Middle frontal gyrus (tissue), 1 donor: ENCODE measurements around the gene MAG.

Experiments
- DNase-seq: peaks from one replicate; pipeline ENCODE4 v3.0.0-alpha.2; 2015; ENCODE audit warnings: low spot score; ENCODE audit errors: extremely low spot score

The MAG gene

DNA sequence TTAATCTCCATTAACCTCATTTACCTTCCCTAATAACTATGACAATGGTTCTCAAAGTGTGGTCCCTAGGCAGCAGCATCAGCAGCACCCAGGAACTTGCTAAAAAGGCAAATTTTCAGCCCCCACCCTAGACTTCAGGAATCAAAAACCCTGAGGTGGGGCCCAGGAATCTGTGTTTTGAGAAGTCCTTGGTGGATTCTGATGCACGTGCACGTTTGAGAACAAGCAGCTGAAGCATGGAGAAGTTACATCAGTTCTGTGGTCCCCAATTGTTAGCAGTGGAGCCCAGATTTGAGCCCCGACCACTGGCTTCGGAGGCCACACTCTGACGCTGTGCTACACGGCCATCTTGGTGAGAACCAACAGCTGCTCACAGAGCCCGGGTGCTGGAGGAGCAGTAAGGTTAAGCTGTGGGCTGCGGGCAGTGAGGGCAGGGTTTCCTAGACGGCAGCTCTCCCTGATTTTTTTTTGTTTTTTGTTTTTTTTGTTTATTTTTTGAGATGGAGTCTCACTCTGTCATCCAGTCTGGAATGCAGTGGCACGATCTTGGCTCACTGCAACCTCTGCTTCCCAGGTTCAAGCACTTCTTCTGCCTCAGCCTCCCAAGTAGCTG lies 23.0 kb downstream of the MAG start:
- no peak for DNase-seq

DNA sequence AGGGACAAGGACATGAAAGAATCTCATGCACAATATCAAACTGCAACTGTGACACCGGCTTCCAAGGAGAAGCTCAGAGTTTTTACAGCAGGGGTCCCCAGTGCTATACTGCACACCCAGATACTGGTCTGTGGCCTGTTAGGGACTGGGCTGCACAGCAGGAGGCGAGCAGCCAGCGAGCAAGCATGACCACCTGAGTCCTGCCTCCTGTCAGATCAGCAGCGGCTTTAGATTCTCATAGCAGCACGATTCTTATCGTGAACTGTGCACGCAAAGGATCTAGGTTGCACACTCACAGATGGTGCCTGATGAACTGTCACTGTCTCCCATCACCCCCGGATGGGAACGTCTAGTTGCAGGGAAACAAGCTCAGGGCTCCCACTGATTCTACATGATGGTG lies 23.9 kb downstream of the MAG start:
- DNase-seq, result no peak

DNA sequence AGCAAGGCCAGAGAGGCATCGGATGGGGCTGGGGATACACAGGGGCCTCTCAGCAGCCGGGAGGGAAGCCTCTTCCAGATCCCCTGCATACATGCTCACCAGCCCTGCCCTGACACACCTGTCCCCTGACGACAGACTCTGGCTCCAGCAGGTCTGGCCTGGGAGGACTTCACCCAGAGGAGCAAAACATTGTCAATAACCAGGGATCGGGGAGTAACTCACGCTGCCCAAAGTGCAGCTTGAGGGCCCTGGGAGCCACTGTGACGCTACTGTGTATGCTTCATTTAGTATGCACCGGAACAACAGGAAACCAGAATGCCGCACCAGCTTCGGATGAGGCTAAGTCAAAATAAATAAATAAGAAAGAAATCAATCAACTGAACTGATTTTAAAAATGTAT lies 24.6 kb downstream of the MAG start:
- no peak for DNase-seq

DNA sequence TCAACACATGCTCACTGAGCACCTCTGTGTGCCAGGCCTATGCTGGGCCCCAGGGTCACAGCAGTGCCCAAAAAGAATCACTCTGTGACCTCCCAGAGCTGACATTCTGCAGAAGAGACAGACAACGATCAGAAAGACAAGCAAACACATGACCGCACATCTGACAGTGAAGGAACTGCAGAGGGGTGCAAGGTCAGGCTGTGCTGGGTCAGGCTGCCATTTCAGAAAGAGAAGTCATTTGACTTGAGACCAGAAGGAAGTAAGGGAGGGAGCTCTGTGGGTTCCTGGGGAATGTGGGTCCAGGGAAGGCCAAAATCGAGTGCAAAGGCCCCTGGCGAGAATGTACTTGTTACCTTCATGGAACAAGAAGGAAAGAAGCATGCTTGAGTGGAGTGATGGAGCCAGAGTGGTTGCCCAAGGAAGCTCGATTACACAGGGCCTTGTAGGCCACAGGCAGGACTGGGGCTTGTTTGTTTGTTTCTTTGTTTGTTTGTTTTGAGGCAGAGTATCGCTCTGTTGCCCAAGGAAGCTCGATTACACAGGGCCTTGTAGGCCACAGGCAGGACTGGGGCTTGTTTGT lies 25.6 kb downstream of the MAG start:
- no peak for DNase-seq

DNA sequence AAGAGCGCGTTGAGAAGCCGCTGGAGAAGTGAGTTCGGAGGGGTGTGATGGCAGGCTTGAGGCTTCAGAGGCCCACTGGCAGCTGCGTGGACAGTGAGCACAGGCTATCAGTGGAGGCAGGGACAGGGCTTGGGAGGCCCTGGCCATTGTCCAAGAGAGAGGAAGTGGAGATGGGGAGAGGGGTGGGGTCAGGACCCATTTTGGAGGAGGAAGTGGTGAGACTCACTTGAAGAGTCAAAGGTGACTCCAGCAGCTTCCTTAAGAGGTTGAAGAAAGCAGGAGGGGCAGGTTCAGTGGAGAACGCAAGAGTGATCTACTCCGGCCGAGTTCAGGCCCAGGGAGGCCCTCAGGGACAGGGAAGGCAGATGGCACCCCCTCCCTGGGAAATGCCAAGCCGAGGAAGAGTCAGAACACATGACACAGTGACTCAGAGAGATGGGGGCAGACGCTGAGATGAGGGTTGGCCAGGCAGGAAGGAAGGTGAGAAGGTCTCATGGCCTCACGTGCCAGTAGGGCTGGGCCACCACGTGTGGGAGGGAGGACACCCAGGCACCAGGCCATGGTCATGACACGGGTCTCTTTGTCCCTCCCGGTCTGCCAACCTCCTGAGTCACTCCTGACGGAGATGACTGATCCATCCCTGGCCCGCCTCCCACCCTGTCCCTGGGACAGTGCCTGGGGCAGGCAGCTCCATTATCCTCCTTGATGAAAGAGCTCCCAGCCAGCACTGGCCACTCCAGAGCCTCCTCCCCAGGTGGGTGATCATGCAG lies 26.9 kb downstream of the MAG start:
- peak; percentile 17 for DNase-seq

DNA sequence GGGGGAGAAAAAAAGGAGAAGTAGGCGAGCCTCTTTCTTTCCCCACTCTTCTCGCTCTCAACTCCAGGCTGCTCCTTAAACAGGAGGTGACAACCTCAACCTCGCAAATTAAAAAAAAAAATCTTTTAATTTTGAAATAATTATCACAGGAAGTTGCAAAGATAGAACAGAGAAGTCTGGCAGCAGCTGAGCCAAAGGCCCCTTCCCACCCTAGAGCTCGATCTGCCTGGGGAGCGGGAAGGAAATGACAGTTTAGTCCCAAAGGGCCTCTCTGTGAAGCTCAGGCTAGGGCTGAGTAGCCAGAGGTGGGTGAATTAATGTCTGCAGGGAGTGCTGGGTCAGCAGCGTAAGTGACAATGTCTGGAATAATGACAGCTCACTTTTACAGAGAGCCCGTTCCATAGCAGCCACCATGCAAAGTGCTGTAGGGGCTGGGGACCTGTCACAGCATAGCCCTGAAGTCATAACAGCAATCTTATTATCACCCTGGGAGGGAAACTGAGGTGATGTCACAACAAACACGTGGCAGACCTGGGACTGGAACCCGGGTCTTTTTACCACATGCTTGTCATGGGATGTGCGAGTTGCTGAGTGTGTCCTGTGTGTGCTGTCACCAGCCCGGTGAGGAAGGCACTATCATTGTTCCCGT lies 28.2 kb downstream of the MAG start:
- no peak for DNase-seq

DNA sequence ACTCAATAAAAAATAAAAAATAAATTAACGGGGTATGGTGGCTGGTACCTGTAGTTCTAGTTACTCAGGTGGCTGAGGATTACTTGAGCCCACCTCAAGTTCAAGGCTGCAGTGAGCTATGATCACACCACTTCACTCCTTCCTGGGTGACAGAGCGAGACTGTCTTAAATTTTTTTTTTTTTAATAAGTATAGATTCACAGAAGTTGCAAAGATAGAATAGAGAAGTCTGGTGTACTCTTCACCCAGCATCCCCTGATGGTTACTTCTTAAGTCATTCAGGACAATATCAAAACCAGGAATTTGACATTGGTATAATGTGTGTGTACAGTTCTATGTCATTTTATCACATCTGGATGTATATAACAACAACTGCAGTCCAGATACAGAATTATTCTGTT lies 29.3 kb downstream of the MAG start:
- no peak for DNase-seq

DNA sequence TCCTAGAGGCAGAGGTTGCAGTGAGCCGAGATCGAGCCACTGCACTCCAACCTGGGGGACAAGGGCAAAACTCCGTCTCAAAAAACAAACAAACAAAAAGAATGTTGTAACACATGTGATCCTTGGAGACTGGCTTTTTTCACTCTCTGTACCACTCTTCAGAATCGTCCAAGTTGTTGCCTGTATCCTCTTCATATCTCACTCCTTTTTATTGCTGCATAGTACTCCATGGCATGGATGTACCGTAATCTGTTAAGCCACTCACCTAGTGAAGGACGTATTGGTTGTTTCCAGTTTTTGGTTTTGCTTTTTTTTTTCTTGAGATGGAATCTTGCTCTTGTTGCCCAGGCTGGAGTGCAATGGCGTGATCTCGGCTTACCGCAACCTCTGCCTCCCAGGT lies 30.1 kb downstream of the MAG start:
- DNase-seq, result no peak

DNA sequence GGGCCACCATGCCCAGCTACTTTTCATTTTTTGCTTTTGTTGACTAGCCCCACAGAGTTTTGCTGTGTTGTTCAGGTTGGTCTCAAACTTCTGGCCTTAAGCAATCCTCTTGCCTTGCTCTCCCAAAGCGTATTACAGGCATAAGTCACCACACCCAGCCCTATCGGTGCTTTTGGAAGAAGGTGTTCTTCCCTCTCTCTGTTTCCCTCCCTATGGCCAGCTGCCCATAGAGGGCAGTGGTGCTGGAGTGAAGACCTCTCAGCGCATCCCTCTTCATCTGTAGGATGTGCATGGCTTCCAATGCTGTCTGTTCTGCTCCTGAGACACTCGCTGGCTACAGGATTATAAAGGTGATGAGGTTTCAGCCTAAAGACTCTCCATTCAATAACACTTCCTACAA lies 35.7 kb downstream of the MAG start:
- DNase-seq, result no peak

DNA sequence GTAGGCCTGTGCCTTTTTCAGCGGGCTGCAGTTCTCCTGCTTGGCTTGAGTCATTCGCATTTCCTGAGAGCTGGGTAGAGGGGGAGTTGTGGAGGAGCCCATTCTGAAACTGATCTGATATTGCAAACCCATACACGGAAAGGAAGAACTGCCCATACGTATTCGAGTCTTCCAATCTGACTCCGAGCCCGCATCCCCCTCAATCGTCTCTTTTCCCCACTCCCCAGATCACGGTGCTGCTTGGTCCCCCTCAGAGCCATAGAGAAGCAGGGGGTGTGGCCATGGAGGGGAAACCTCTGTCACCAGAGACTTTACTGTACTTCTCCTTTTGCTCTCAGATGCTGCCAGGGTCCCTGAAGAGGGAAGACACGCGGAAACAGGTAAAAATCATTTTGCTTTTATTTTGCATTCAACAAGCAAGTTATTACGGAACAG lies 36.9 kb downstream of the MAG start, which contains the start of gene CD22:
Gene CD22, plus strand, starts transcription at position 337 of the 435 bp plus-strand sequence. CDS start 2,854 bp downstream, outside the sequence.
- DNase-seq, result no peak

DNA sequence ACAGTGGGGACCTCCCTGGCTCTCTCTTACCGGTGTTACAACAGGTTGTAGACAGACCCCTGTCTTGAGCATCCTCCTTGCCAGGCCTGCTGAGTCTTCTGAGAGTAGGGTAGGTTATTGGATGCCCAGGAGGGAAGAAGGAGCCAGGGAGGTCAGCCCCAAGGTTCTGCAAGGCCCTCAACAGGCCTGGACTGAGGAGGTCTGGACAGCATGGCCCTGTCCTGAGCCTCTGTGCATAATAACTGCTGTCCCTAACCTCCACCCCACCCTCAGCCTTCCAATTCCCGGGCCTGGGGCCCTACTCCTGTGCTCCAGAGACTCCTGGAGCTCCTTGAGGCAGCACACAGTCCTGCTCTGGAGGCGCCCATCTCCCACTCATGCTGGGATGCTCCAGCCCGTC lies 37.4 kb downstream of the MAG start:
- DNase-seq, result no peak

DNA sequence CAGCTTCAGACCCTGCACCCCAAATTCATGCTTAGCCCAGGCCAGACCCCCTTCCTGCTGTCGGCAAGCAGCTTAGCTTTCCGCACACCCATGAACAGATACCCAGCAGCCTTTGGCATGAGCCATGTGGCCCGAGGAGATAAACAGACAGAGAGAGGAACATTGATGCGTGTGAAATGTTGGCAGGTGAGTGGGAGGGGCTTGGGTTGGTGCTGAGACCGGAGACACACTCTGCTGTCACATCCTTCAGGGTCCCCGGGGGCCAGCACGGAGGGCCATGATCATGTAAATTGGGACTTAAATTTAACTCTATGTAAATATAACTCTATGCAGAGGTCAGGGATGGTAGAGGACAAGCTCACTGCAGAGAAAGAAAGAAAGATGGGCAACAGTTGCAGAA lies 38.5 kb downstream of the MAG start:
- DNase-seq, result no peak

DNA sequence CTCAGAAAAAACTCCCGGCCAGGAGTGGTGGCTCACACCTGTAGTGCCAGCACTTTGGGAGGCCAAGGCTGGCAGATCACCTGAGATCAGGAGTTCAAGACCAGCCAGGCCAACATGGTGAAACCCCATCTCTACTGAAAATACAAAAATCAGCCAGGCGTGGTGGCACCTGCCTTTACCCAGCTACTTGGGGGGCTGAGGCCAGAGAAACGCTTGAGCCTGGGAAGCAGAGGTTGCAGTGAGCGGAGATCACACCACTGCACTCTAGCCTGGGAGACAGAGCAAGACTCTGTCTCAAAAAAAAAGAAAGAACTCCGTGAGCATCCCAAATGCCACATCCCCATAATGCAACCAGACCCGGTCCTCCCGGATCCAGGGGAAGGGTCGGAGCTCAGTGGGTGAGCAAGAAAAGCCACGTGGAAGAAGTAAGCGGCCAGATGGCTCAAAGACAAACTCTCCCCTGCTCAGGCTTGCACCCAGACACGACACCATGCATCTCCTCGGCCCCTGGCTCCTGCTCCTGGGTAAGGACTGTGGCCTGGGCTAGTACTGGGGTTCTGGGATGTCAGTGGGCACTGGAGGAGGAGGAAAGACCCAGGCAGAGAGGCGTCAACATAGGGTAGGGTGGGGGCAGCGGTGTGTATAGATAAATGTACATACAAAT lies 39.7 kb downstream of the MAG start:
- no peak for DNase-seq

DNA sequence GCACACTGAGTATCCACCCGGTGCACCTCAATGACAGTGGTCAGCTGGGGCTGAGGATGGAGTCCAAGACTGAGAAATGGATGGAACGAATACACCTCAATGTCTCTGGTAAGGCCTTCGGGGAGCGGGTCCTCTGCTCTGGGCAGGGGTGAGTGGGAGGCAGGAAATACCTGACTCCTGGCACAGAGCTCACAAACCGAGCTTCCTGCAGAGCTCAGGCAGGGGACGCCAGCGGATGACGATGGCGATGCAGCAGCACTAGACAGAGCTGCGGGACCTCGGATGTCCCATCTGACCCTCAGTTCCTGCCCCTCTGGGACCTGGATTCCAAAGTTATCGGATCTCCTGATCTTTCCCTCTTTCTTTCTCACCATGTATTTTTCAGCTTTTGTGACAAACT lies 40.9 kb downstream of the MAG start:
- no peak for DNase-seq

DNA sequence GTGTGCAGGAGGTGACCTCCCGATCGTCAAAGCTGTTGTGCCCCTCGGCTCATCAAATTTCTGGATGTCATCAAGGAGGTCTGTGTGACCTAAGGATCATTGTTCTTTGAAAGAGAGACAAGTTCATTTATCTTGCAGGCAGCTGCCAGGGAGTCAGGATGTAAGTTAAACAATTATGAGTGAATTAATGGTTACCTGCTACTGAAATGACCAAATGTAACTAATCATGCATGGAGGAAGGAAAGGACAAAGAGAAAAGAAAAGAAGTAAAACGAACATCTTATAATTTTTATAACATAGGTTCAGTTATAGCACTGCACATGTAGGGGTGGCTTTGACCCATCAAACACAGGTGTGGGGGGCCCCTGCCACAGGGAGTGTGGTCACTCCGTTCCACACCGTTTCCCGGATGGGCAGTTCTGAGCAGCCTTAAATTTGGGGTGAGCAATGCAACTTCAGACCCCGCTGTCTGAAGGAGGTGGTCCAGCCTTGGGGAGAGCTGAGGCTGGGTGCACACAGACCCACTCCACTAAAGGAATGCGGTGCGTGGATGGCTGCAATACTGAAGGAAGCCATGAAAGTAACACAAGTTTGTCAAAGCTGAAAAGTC lies 42.3 kb downstream of the MAG start:
- DNase-seq, result no peak

DNA sequence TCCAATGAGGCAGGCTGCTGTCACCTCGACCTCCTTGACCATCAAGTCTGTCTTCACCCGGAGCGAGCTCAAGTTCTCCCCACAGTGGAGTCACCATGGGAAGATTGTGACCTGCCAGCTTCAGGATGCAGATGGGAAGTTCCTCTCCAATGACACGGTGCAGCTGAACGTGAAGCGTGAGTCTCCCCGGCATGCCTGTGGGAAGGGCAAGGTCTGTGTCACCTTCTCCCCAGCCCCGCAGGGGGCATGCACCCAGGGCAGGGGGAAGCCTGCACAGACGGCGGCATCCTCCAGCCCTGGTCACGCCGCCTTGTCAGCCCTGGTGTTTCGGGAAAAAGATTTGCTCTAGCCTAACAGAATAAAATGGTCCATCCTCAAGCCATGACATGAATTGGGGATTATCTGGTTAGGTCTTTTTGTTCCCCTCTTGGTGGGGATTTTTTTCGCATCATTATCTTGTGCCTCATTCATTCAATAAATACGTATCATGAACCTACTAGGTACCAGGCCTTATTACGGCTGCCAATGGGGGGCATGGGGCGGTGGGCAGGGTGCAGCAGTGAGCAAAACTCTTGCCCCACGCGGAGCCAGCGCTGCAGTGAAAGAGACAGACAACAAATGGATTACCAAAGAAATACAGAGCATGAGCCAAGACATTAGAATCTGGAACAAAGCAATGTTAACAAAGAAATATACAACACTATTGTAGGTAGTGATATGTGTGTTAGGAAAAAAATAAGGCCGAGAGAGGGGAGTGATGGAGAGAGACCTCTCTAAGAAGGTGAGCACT lies 44.4 kb downstream of the MAG start:
- DNase-seq, result no peak

DNA sequence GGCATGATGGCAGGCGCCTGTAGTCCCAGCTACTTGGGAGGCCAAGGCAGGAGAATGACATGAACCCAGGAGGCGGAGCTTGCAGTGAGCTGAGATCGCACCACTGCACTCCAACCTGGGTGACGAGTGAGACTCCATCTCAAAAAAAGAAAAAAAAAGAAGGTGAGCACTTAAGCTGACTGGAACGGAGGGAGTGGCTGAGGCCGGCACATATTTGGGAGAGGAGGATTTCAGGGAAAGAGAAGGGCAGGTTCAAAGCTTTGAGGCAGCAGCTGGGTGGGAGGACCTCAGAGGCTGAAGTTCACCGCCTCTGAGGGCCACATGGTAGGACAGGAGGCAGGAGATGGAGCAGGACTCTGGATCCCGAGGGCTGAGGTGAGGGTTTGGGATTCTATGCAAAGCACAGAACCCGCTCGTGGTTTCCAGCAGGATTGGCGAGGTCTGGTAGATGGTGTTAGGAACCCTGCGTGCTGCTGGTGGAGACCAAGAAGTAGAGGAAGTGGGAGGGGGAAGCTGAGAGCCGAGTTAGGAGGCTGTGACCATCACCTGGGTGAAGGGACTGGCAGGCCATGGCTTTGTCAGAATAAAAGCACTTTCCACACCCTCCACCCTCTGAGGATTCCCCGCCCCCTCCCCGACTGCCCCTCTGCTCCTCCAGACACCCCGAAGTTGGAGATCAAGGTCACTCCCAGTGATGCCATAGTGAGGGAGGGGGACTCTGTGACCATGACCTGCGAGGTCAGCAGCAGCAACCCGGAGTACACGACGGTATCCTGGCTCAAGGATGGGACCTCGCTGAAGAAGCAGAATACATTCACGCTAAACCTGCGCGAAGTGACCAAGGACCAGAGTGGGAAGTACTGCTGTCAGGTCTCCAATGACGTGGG lies 45.4 kb downstream of the MAG start:
- no peak for DNase-seq

DNA sequence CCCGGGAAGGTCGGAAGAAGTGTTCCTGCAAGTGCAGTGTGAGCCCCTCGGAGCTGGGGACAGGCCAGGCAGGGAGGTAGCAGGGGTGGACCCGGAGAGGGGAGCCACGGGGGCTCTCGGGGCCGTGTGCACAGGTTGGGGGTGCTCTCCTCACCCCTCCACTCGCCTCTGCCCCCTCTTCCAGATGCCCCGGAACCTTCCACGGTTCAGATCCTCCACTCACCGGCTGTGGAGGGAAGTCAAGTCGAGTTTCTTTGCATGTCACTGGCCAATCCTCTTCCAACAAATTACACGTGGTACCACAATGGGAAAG lies 46.0 kb downstream of the MAG start:
- DNase-seq, result no peak

DNA sequence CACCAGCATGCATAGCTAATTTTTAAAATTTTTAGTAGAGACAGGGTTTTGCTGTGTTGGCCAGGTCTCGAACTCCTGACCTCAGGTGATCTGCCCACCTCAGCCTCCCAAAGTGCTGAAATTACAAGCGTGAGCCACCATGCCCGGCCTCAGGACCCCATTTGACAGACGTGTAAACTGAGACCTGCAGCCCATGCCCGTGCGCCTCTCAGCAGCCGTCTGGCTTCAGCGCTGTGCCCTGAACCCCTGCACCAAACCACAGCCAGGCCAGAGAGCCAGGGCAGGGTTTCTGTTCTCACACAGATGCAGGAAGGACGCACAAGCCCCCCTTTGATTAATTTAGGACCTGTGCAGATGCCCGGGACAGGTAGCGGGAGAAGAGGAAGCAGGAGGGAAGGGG lies 48.5 kb downstream of the MAG start:
- DNase-seq, result no peak

DNA sequence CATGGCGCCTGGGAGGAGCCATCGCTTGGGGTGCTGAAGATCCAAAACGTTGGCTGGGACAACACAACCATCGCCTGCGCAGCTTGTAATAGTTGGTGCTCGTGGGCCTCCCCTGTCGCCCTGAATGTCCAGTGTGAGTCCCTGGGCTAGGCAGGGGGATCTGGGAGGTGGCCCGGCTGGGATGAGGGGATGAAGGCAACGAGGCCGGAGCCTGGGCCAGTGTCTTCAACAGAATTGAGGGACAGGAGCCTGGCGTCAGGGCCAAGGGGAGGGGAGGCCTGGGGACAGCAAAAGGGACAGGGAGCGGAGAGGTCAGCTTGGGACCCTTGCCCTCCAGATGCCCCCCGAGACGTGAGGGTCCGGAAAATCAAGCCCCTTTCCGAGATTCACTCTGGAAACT lies 49.0 kb downstream of the MAG start:
- DNase-seq, result no peak
